Stimulated activated CD8-positive, alpha-beta memory T cell treated with anti-CD3 and anti-CD28 coated beads, Interleukin-12 subunit alpha, Interleukin-12 subunit beta, amount 100 ng/mL, for 24 hours (primary cell): Measurements from ENCODE around the gene PROSER3.
"Not testable (repeated sequence)": the region's sequence is repeated elsewhere in the genome, so short reads cannot be mapped to it uniquely, and the experiment has no call there.

Experiments
- DNase-seq: peaks from one replicate; pipeline ENCODE4 v3.0.0-alpha.2; 2020; ENCODE audit errors: extremely low read depth

Gene PROSER3

GRCh38 chr19:35722461-35722860 is 35.5 kb upstream of the PROSER3 start:
- DNase-seq, result no peak

- no peak for DNase-seq
Observed at GRCh38 chr19:35722897-35723296, 35.1 kb upstream of the PROSER3 start.

GRCh38 chr19:35723671-35724070 is 34.3 kb upstream of the PROSER3 start:
- DNase-seq, result no peak

- DNase-seq, result not testable (repeated sequence)
Observed at GRCh38 chr19:35724132-35724531, 33.8 kb upstream of the PROSER3 start.

GRCh38 chr19:35724560-35724959 is 33.4 kb upstream of the PROSER3 start:
- DNase-seq, result no peak

- no peak for DNase-seq
Observed at GRCh38 chr19:35725216-35725861, 32.6 kb upstream of the PROSER3 start.

- DNase-seq, result no peak
Observed at GRCh38 chr19:35727053-35727955, 30.7 kb upstream of the PROSER3 start.

- no peak for DNase-seq
Observed at GRCh38 chr19:35727956-35728706, 29.8 kb upstream of the PROSER3 start.

- no peak for DNase-seq
Observed at GRCh38 chr19:35729021-35729420, 29.0 kb upstream of the PROSER3 start.

- DNase-seq, result no peak
Observed at GRCh38 chr19:35729763-35730162, 28.2 kb upstream of the PROSER3 start.

- no peak for DNase-seq
Observed at GRCh38 chr19:35730326-35730725, 27.6 kb upstream of the PROSER3 start.

GRCh38 chr19:35731353-35731752 is 26.6 kb upstream of the PROSER3 start:
- no peak for DNase-seq

- no peak for DNase-seq
Observed at GRCh38 chr19:35731779-35732405, 26.1 kb upstream of the PROSER3 start.

GRCh38 chr19:35732540-35733179 is 25.3 kb upstream of the PROSER3 start:
- no peak for DNase-seq

GRCh38 chr19:35733180-35734125 is 24.5 kb upstream of the PROSER3 start:
- DNase-seq, result no peak

- DNase-seq, result no peak
Observed at GRCh38 chr19:35734273-35734672, 23.7 kb upstream of the PROSER3 start.

GRCh38 chr19:35734889-35735288 is 23.1 kb upstream of the PROSER3 start:
- DNase-seq, result no peak

- DNase-seq, result no peak
Observed at GRCh38 chr19:35736913-35737886, 20.8 kb upstream of the PROSER3 start.
